KMS-11 (cell line): Measurements from ENCODE around the gene COL23A1.

Experiments used
- H2AFZ ChIP-seq: fragments of 200-600 bp; sonication (generic); 2 replicates; pipeline ENCODE4 v1.6.1; 2016; ENCODE audit warnings: antibody characterized with exemption, mixed run types, low read depth
- H3K27ac ChIP-seq: fragments of 200-600 bp; sonication (generic); 2 replicates; pipeline ENCODE4 v1.6.1; 2016; ENCODE audit warnings: mild to moderate bottlenecking, mixed run types
- H3K27me3 ChIP-seq: fragments of 200-600 bp; sonication (generic); 2 replicates; pipeline ENCODE4 v1.6.1; 2017; ENCODE audit warnings: mild to moderate bottlenecking, low read depth, mixed run types, moderate library complexity; ENCODE audit not compliant: insufficient read depth
- H3K36me3 ChIP-seq: fragments of 200-600 bp; sonication (generic); 2 replicates; pipeline ENCODE4 v1.6.1; 2017; ENCODE audit warnings: mild to moderate bottlenecking, mixed run types; ENCODE audit not compliant: insufficient read depth
- H3K4me1 ChIP-seq: fragments of 200-600 bp; sonication (generic); 2 replicates; pipeline ENCODE4 v1.6.1; 2016; ENCODE audit warnings: mild to moderate bottlenecking, low read depth, mixed run types; ENCODE audit not compliant: poor library complexity, severe bottlenecking
- H3K4me2 ChIP-seq: fragments of 200-600 bp; sonication (generic); 2 replicates; pipeline ENCODE4 v1.7.0; 2016; ENCODE audit warnings: mild to moderate bottlenecking, mixed run types
- H3K4me3 ChIP-seq: fragments of 200-600 bp; sonication (generic); IDR thresholded peaks from 2 replicates; pipeline ENCODE4 v1.6.1; 2017; ENCODE audit warnings: low read depth, low read length, mixed read lengths; ENCODE audit not compliant: insufficient read depth
- H3K79me2 ChIP-seq: fragments of 200-600 bp; sonication (generic); 2 replicates; pipeline ENCODE4 v1.6.1; 2016; ENCODE audit warnings: low read depth, mixed run types; ENCODE audit not compliant: insufficient read depth
- H3K9ac ChIP-seq: fragments of 200-600 bp; sonication (generic); 2 replicates; pipeline ENCODE4 v1.6.1; 2016; ENCODE audit warnings: mild to moderate bottlenecking, mixed run types
- H4K20me1 ChIP-seq: fragments of 200-600 bp; sonication (generic); 2 replicates; pipeline ENCODE4 v1.6.1; 2016; ENCODE audit warnings: mild to moderate bottlenecking, mixed run types; ENCODE audit not compliant: insufficient read depth
- CTCF ChIP-seq: fragments of 200-600 bp; sonication (generic); conservative IDR thresholded peaks from 2 replicates; pipeline ENCODE4 v1.6.1; 2017; ENCODE audit warnings: low read depth, mild to moderate bottlenecking, antibody characterized with exemption, low read length, moderate library complexity, mixed read lengths

The COL23A1 gene

GRCh38 chr5:178606269-178606668 is 16.1 kb upstream of the COL23A1 start:
- no peak for TF ChIP-seq CTCF
- H3K27me3 ChIP-seq = no peaks in the 10 kb centered on the region
- no peak overlapping the region for H3K4me3 ChIP-seq
- no peaks in the 10 kb centered on the region for H3K4me1 ChIP-seq
- H4K20me1 ChIP-seq = no peaks in the 10 kb centered on the region
- no peak overlapping the region for H3K9ac ChIP-seq
- no peak overlapping the region for H2AFZ ChIP-seq
- no peak overlapping the region for H3K27ac ChIP-seq
- peaks cover 3% of the 10 kb centered on the region; the same call in 1 of the 2 replicates for H3K36me3 ChIP-seq
- H3K79me2 ChIP-seq = no peaks in the 10 kb centered on the region
- no peak overlapping the region for H3K4me2 ChIP-seq

GRCh38 chr5:178605788-178606187 is 15.6 kb upstream of the COL23A1 start:
- Histone ChIP-seq H3K36me3 (no peaks in the 10 kb centered on the region), H3K4me2 (no peak overlapping the region), H3K79me2 (no peaks in the 10 kb centered on the region), H3K4me1 (no peaks in the 10 kb centered on the region), H4K20me1 (no peaks in the 10 kb centered on the region), H3K4me3 (no peak overlapping the region), H3K9ac (no peak overlapping the region), H3K27ac (no peak overlapping the region), H2AFZ (no peak overlapping the region), H3K27me3 (no peaks in the 10 kb centered on the region)
- TF ChIP-seq CTCF = no peak

- Histone ChIP-seq H3K4me1 (no peaks in the 10 kb centered on the region), H3K4me3 (no peak overlapping the region), H3K27ac (no peak overlapping the region), H3K9ac (no peak overlapping the region), H3K27me3 (no peaks in the 10 kb centered on the region), H3K4me2 (no peak overlapping the region), H2AFZ (no peak overlapping the region), H3K36me3 (no peaks in the 10 kb centered on the region), H4K20me1 (no peaks in the 10 kb centered on the region), H3K79me2 (no peaks in the 10 kb centered on the region)
- TF ChIP-seq CTCF = no peak
Measured at GRCh38 chr5:178602752-178603151, 12.6 kb upstream of the COL23A1 start.

- no peaks in the 10 kb centered on the region for H3K79me2 ChIP-seq
- no peak overlapping the region for H3K4me3 ChIP-seq
- no peak overlapping the region for H3K27ac ChIP-seq
- no peaks in the 10 kb centered on the region for H3K36me3 ChIP-seq
- no peak overlapping the region for H3K4me2 ChIP-seq
- no peaks in the 10 kb centered on the region for H3K4me1 ChIP-seq
- H3K9ac ChIP-seq = no peak overlapping the region
- no peak overlapping the region for H2AFZ ChIP-seq
- TF ChIP-seq CTCF = no peak
- H3K27me3 ChIP-seq = no peaks in the 10 kb centered on the region
- no peaks in the 10 kb centered on the region for H4K20me1 ChIP-seq
Measured at GRCh38 chr5:178595750-178596149, 5.6 kb upstream of the COL23A1 start.
